Mononuclear cell (primary cell): ENCODE results near the gene HTRA2. TPM values are rescaled to one million over a fixed set of nuclear protein-coding genes. Genes with fewer than 3 reads are reported as not detected.
"Not testable (repeated sequence)": the region's sequence is repeated elsewhere in the genome, so short reads cannot be mapped to it uniquely, and the experiment has no call there.

Source experiments
- H3K27me3 ChIP-seq: 2 replicates; pipeline ENCODE4 v1.6.0; 2011; ENCODE audit warnings: low read length, control low read depth; ENCODE audit not compliant: insufficient read depth
- H3K4me1 ChIP-seq: 2 replicates; pipeline ENCODE4 v1.5.1; 2011; ENCODE audit warnings: mild to moderate bottlenecking, low read length, control low read depth; ENCODE audit not compliant: insufficient read depth
- H3K4me3 ChIP-seq: 2 replicates; pipeline ENCODE4 v1.5.1; 2011; ENCODE audit warnings: mild to moderate bottlenecking, low read length, moderate library complexity
- H3K9me3 ChIP-seq: 2 replicates; pipeline ENCODE4 v1.5.1; 2011; ENCODE audit warnings: low read depth, mild to moderate bottlenecking, control low read depth, low read length
- total RNA-seq: library from RNA; depleted of rRNA; stranded (reverse); fragments of >200 nt; gene quantifications from one replicate; pipeline ENCODE4 v1.2.3, GENCODE V29; 2012

The HTRA2 gene
- total RNA-seq, result 17.9 TPM

GRCh38 chr2:74529357-74530238 lies at the start of gene HTRA2, which contains the start of gene AUP1:
Gene HTRA2, plus strand, starts transcription at chr2:74529933. Its CDS starts 74 bp downstream, at chr2:74530007.
Gene AUP1, minus strand, starts transcription at chr2:74529706. Its CDS starts 77 bp downstream, at chr2:74529629.
- H3K4me3 ChIP-seq, result peak within 1 kb of the TSS; percentile 76
- H3K4me1 ChIP-seq, result peaks cover 30% of the 10 kb centered on the region
- no peaks in the 10 kb centered on the region for H3K9me3 ChIP-seq
- no peaks in the 10 kb centered on the region for H3K27me3 ChIP-seq

GRCh38 chr2:74481431-74481830 lies 48.3 kb upstream of the HTRA2 start:
- no peaks in the 10 kb centered on the region for H3K9me3 ChIP-seq
- H3K4me1 ChIP-seq, result peaks cover 46% of the 10 kb centered on the region
- H3K4me3 ChIP-seq, result no peak overlapping the region
- no peaks in the 10 kb centered on the region for H3K27me3 ChIP-seq

GRCh38 chr2:74481961-74482800 lies 47.6 kb upstream of the HTRA2 start:
- H3K4me3 ChIP-seq, result peak overlapping the region; percentile 86
- H3K27me3 ChIP-seq, result no peaks in the 10 kb centered on the region
- no peaks in the 10 kb centered on the region for H3K9me3 ChIP-seq
- peaks cover 39% of the 10 kb centered on the region for H3K4me1 ChIP-seq

GRCh38 chr2:74482801-74483674 lies 46.7 kb upstream of the HTRA2 start, which contains the start of the genes CCDC142 and TTC31:
Gene CCDC142, minus strand, starts transcription at chr2:74482998. Its CDS starts 161 bp downstream, at chr2:74482837.
Gene TTC31, plus strand, starts transcription at chr2:74483081. Its CDS starts 15 bp downstream, at chr2:74483096.
- Histone ChIP-seq H3K27me3 (no peaks in the 10 kb centered on the region), H3K4me3 (peak within 1 kb of the TSS; percentile 86), H3K4me1 (peaks cover 33% of the 10 kb centered on the region)

GRCh38 chr2:74483675-74484164 lies 46.0 kb upstream of the HTRA2 start:
- H3K27me3 ChIP-seq, H3K9me3 ChIP-seq: not testable (repeated sequence)
- Histone ChIP-seq H3K4me3 (peak overlapping the region; percentile 86), H3K4me1 (peaks cover 33% of the 10 kb centered on the region)

More at GRCh38 chr2:74482801-74483674, 46.7 kb upstream of the HTRA2 start, which contains the start of the genes CCDC142 and TTC31:
- no peaks in the 10 kb centered on the region for H3K9me3 ChIP-seq

- H3K27me3 ChIP-seq, result no peaks in the 10 kb centered on the region
- H3K4me1 ChIP-seq, result peaks cover 24% of the 10 kb centered on the region
- no peaks in the 10 kb centered on the region for H3K9me3 ChIP-seq
Observed at GRCh38 chr2:74486141-74486540, 43.6 kb upstream of the HTRA2 start.

GRCh38 chr2:74488643-74489481 lies 40.9 kb upstream of the HTRA2 start:
- Histone ChIP-seq H3K27me3 (no peaks in the 10 kb centered on the region), H3K9me3 (no peaks in the 10 kb centered on the region), H3K4me1 (peaks cover 5% of the 10 kb centered on the region), H3K4me3 (no peak overlapping the region)

More at GRCh38 chr2:74486141-74486540, 43.6 kb upstream of the HTRA2 start:
- H3K4me3 ChIP-seq, result no peak overlapping the region

GRCh38 chr2:74489906-74490305 lies 39.8 kb upstream of the HTRA2 start:
- H3K4me1 ChIP-seq, result no peaks in the 10 kb centered on the region
- H3K4me3 ChIP-seq, result no peak overlapping the region
- H3K27me3 ChIP-seq, result no peaks in the 10 kb centered on the region
- no peaks in the 10 kb centered on the region for H3K9me3 ChIP-seq

- Histone ChIP-seq H3K27me3 (peaks cover under 1% of the 10 kb centered on the region), H3K4me3 (no peak overlapping the region), H3K9me3 (no peaks in the 10 kb centered on the region), H3K4me1 (no peaks in the 10 kb centered on the region)
Observed at GRCh38 chr2:74491648-74492544, 37.8 kb upstream of the HTRA2 start.

- Histone ChIP-seq H3K4me1 (peaks cover 14% of the 10 kb centered on the region), H3K27me3 (peaks cover 17% of the 10 kb centered on the region), H3K4me3 (no peak overlapping the region), H3K9me3 (no peaks in the 10 kb centered on the region)
Observed at GRCh38 chr2:74493546-74493945, 36.2 kb upstream of the HTRA2 start.

GRCh38 chr2:74495440-74495839 lies 34.3 kb upstream of the HTRA2 start:
- H3K9me3 ChIP-seq, result no peaks in the 10 kb centered on the region
- no peak overlapping the region for H3K4me3 ChIP-seq
- H3K4me1 ChIP-seq, result peaks cover 28% of the 10 kb centered on the region
- peaks cover 36% of the 10 kb centered on the region for H3K27me3 ChIP-seq

GRCh38 chr2:74496997-74497776 lies 32.5 kb upstream of the HTRA2 start:
- peaks cover 33% of the 10 kb centered on the region for H3K4me1 ChIP-seq
- H3K4me3 ChIP-seq, result no peak overlapping the region
- H3K27me3 ChIP-seq, result peaks cover 53% of the 10 kb centered on the region
- H3K9me3 ChIP-seq, result no peaks in the 10 kb centered on the region
